ENCODE results near the gene GJB1.
"Not testable (repeated sequence)": the region's sequence is repeated elsewhere in the genome, so short reads cannot be mapped to it uniquely, and the experiment has no call there.

The GJB1 gene

DNA sequence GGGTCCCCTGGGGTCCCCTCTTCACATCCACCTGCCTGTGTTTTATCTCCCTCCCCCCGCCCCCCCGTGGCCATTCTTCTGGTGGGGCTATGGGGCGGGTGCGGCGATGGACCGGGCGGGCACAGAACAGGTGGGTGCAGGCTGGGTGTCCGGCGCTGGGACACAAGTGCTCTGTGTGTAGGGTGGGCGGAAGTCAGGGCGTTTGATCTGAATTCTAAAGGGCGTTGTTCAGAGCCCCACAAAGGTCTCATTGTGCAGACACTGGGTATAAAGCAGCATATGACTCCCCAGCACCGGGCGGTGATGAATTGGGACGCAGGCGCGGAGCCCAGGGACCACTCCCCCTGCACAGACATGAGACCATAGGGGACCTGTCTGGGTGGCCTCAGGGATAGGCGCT, at the start of gene GJB1:
TSS of gene GJB1 (plus strand) at position 296 of the 400 bp plus-strand sequence. CDS start 484 bp downstream, outside the sequence.
- in situ Hi-C loops (cut with MboI; ENCODE audit: low sequenced_read_pairs), result no loop called here

DNA sequence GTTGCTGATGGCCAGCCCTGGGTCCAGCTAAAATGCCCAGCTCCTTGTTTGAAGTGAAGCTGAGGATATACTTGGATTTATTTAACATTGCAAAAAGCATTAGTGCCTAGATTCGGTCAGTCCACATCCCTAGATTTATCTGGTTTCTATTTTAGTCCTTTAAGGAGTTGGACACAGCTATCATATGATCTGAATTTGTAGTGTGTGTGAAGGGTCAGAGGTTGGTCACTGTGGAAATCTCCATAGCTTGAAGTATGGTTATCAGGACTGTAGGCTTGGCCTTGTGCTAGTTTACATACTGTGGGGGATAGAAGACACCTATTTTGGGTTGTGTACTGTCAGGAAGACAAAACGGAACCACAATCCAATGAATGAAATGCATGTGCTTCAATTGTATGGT, 49.6 kb upstream of the GJB1 start:
- in situ Hi-C loops (cut with MboI; ENCODE audit: low sequenced_read_pairs), result no loop called here

DNA sequence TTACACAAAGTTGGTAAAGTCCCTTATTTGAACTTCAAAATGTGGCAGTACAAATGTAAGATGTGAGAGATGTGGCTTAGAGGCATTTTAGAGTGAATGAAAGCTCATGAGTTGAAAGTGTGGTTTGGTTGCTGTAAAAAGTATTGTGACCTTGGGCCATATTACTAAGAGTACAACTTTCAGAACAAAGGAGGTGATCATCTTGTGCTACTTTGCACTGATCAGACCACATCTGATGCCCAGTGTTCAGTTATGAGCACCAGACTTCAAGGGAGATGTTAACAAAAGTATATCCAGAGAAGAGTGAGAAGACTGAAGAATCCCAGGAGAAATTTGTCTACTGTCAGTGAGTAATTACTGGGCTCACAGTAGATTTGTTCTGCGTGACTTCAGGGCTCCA, 48.2 kb upstream of the GJB1 start:
- in situ Hi-C loops (cut with MboI; ENCODE audit: low sequenced_read_pairs), result no loop called here

DNA sequence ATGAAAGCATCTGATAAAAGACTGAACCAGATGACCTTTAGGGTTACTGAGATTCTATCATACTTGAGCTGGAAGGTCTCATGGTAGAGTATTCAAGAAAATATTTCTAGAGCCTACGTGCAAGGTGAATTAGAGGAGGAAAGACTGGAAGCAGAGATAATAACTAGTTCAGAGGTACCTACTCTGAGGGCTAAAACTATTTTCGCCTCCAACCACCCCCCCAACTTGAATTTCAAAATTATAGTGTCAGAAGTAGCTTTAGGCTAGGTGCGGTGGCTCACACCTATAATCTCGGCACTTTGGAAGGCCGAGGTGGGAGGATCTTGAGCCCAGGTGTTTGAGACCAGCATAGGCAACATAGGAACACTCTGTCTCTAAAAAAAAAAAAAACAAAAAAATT, 47.5 kb upstream of the GJB1 start:
- in situ Hi-C loops (cut with MboI; ENCODE audit: low sequenced_read_pairs), result no loop called here

DNA sequence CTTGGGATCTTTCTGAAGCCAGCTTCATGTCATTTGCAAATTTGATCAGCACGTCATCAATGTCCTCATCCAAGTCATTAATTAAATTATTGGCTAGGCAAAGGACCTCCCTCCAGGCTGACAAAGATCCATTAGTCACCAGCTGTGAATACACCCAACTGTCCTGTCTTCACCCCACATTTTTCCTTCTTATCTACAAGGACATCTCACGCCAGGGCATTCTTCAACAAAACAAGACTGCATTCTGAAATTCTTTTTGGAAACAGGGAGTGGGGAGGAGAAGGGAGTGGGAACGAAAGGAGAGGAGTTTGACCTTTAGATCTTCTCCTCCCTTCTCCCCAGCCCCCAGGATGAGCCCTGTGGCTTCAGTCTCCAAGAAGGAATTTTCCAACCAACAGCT, 45.7 kb upstream of the GJB1 start:
- in situ Hi-C loops (cut with MboI; ENCODE audit: low sequenced_read_pairs), result no loop called here

DNA sequence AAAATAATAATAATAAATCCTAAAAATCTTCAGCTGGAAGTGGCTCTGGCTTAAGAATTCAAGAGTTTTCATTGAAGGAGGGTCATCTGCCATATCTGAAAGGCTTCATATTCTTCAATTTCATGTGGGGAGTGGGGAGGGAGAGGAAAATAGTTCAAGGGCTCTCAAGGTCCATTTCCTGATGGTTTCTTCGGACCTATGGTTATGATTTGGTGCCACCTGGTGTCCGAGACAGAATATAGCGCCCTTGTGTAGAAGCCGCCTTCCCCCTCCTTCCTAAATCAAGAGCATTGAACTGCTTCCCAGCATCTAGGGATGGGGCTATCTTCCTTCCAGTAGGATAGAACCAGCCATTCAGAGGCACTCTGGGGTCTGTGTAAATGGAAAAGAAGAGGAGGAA, 44.1 kb upstream of the GJB1 start:
- in situ Hi-C loops (cut with MboI; ENCODE audit: low sequenced_read_pairs), result no loop called here

DNA sequence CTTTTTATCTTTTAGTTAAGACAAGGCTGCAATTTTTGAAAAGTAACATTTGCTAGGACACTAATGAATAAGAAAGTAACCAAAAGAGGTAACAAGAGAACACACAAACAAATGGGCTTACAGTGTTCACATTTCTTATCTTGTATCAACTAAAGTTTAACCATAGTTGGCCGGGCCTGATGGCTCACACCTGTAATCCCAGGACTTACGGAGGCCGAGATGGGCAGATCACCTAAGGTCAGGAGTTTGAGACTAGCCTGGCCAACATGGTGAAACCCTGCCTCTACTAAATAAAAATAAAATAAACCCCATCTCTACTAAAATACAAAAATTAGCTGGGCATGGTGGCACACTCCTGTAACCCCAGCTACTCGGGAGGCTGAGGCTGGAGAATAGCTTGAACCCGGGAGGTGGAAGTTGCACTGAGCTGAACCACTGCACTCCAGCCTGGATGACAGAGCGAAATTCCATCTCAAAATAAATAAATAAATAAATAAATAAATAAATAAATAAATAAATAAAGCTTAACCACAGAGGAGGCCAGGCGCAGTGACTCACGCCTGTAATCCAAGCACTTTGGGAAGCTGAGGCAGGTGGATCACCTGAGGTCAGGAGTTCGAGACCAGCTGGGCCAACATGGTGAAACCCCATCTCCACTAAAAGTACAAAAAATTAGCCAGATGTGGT, 42.3 kb upstream of the GJB1 start:
- in situ Hi-C loops (cut with MboI; ENCODE audit: low sequenced_read_pairs), result not testable (repeated sequence)

DNA sequence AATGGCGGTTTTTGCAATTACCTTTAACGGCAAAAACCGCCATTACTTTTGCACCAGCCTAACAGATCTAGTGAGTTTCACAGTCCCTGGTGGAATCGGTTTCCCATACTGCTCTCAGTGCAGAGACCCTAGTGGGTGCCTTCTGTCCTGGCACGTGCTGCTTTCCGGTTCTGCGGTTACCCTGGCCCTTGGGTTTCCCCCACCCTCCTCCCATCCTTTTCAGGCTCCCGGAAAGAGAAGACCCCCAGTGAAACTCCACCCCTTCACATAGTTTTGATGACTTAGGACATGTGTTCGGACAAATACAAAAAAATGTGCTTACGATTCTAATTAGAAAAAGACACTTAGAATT, 41.5 kb upstream of the GJB1 start:
- in situ Hi-C loops (cut with MboI; ENCODE audit: low sequenced_read_pairs), result no loop called here

DNA sequence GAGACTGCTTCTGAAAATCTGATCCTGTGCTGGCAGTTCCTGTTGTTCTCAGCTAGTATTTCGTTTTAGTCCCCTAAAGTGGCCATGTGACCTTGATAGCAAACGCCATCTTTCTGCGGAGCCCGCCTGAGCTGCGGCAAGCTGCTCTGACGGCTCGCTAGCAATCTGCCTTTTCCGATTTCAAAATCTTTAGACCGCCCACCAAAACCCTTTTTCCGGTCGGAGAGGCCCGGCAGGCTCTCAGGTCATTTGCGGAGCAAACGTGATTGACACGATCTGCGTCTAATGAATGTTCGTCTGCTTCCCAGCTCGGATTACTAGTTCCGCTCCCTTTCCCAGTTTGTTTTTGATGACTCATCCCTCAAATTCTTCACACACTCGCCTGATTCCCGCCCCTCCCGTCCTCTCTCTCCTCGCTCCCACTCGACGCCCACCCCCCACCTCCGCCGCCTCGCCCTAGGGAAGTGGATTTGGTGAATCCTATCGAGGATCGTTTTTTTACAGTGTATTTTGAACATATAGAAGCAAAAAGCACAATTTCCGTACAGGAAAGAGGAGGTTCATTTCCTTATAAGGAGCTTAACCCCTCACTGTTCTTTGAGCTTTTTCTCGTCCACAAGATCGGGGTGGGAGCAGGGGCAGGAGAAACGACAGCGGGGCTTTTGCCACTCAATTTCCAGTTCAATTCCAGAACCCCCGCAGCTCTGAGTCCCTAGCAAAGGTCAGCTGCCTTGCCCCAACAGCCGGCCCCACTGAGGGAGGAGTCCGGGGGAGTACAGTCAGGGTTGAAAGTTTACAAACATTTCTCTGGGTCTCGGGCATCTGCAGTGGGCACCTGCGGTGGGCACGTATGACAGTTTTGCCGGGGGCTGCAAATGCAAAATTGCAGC, 40.9 kb upstream of the GJB1 start:
- in situ Hi-C loops (cut with MboI; ENCODE audit: low sequenced_read_pairs), result no loop called here

DNA sequence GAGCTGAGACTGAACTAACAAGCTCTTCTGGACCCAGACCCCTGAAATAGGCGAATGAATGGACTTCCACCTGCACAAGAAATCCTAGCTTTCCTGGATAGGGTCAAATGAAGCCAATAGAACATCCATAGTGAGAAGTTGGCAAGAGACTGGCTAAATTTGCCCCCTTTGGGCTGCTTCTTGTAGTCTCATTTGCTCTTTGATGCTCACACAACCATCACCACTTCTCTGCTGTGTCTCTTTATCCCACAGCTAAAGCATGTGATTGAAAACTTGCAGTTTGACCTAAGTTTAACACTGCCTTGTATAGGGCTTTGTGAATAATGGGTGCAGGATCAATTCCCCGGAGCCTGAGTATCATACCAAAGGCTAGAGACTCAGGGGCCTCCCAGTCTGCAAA, 40.2 kb upstream of the GJB1 start:
- in situ Hi-C loops (cut with MboI; ENCODE audit: low sequenced_read_pairs), result no loop called here

DNA sequence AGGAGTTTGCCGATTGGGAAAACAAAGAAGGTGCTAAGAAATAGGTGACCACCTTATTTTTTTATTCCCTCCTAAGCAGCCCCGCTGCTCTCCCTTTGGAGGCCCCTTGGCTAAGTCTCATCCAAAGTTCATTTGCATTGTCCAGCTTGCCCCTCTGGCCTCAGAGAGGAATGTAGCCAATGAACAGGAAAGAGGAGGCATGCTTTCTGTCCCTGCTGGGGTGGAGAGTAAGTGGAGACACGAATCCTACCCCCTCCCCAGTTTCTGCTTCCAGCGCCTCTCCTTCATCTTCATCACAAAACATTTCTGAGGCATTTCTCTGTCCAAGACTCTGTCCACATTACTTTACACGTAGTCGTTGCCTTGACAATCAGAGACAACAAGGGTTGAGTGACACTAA, 39.7 kb upstream of the GJB1 start:
- in situ Hi-C loops (cut with MboI; ENCODE audit: low sequenced_read_pairs), result no loop called here

DNA sequence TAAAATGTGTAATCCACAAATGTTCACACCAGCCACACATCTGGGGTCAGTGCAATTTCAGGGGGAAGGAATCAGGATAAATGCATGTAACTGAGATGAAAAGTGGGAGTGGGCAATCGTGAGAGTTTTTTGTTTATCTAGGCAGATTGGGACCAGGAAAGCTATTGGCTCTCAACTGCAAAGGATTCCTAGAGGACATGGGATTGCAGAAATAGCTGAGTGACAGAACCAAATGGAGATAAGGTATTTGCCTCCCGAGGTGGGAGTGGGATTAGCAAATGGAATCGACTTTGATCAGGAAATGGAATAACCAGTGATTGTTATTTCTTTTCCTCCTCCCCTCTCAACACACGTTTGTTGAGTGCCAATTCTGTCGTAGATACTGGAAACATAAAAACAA, 38.9 kb upstream of the GJB1 start:
- in situ Hi-C loops (cut with MboI; ENCODE audit: low sequenced_read_pairs), result no loop called here

DNA sequence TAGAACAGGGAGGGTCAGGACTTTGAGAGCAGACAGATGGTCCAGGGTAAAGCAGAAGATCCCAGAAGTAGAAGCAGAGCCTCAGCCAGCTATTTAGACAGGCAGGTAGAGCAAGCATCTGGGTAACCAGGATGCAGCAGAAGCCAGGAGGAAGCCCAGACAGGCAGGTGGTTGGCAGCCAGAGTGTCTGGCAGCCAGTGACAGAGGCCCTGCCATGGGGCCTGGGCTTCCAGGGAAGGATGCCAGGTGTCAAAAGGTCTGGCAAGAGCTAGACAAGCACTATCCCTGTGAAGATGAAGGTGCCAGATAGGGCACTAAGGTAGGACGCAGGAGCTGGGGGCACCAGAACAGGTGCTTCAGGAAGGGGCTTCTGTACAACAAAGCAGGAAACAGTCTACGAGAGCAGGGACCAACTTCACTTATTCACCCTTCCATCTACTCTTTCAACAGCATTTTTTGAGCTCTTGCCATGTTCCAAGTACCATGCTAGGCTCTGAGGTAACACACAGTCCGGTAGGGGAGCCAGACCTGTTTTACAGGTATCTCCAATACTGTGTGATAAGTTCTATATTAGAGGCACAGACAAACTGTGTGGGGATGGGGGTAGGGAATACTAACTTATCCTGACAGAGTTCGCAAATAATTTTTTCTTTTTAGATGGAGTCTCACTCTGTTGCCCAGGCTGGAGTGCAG, 38.1 kb upstream of the GJB1 start:
- in situ Hi-C loops (cut with MboI; ENCODE audit: low sequenced_read_pairs), result no loop called here

DNA sequence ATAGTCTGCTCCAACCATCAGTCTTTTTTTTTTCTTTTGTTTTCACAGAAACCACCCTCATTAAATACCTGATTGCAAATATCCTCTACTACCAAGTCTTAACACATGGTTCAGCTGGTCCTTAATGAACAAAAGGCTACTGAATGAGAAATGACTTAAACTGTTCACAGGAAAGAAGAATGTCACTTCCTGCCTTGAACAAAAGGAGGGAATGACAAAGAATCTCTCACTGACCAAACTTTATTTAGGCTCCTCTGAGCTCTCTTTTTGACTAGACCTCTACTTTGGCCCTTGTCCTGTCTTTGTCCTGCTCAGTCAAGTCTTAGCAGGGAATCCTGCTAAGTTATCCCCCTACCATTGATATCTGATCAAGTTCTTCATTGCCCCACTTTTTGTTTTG, 31.8 kb upstream of the GJB1 start:
- in situ Hi-C loops (cut with MboI; ENCODE audit: low sequenced_read_pairs), result no loop called here

DNA sequence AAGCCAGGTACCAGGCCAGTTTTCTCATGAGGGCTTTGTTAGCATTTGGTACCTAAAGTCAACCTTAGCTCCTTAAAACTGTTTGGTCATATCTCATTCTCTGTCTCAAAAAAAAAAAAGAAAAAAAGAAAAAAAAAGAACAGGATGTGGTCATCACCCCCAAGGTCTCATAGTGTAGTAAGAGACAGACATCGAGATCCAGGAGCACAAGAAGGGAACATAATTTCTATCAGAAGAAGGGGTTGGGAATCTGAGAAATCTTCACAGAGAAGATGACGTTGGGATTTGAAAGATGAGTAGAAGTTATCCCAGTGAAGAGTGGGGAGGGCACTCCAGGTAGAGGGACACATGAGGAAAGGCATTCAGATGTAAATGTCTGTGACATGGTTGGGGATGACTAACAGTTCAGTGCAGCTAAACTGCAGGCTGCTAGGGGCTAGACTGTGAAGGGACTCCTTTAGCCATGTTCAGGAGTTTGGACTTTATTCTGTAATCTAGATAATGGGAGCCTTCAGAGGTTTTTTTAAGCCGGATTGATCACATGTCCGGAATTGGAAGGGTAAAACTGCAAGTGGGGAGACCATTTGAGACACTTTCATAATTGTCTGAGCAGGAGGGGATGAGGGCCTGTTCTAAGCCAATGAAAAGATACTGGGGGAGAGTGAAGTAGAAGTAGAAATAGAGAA, 26.9 kb upstream of the GJB1 start:
- in situ Hi-C loops (cut with MboI; ENCODE audit: low sequenced_read_pairs), result no loop called here

DNA sequence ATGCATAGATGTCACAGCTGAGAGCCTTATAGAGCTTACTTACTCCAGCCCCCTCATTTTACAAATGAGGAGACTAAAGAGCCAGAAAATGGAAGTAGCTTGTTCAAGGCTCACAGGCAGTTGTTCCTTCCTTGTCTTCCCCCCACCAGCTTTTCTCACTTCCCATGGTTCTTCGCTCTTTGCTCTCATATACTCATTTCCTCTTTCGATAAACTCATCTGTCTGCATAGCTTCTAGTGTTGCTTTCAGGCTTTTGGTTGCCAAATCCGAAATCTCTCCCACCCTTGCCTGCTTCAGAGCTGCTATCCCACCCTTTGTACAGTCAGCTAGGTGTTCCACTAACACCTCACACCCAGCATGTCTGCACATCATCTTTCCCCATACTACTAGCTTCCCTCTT, 25.0 kb upstream of the GJB1 start:
- in situ Hi-C loops (cut with MboI; ENCODE audit: low sequenced_read_pairs), result no loop called here

DNA sequence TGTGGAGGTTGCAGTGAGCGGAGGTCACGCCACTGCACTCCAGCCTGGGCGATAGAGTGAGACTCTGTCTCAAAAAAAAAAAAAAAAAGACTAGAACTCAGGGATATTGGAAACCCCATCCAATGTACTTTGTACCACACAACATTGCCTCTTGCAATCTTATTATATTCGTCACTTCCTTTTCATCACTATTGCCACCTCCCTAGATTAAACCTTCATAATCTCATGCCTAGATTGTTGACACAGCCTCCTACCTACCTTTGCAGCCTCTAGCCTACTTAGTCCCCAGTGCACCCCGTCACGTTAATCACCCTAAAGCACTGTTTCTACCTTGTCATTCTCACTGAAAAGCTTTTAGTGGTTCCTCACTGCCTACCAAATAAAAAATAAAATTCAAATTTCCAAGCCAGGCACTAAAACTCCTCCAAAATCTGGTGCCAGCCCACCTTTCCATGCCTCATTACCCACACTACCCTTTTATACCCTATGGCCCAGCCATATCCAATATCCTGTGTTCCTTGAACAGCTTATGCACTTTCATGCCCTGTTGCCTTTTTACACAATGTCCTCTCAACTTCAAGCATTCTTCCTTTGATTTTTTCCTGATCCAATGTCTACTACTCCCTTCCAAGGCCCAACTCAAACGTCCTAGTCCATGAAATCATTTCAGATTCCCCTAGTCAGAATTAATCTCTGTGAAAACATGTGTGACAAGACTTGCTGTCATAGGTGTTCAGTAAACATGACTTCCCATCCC, 23.6 kb upstream of the GJB1 start:
- in situ Hi-C loops (cut with MboI; ENCODE audit: low sequenced_read_pairs), result no loop called here

DNA sequence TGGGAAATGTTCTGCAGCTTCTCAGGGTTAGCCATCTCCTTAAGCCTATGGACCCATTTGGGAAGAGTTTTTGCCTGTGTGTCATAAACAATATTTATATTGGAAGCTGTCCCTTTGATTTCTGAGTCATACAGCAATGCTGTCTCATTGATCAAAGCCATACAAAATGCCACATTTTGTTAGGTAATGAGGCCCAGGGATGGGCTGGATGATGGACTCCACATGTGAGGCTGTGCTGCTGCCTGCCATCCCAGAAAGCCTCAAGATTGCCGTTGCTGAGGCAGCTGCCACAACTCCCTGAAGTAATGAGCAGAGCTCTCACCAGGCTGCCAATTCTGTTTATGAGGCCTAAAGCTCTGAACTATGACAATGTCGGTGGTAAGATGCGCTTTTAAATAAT, 12.2 kb upstream of the GJB1 start:
- in situ Hi-C loops (cut with MboI; ENCODE audit: low sequenced_read_pairs), result no loop called here

DNA sequence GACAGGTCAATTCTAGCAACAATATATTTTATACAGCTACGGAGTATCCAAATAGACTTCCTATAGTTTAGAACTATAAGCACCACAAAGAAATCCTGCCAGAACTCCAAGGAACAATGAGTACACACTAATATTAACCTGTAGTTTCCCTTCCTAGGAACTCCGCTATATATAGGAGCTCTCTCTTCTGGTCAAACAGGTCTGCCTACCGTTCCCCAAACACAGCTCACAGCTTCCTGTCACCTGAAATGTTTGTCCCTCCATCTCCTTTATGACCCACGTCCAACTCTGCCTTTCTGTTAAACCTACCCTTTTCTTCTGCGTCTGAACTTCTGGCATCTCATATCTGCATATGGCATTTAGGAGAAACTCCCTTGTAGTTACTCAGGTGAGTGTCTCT, 10.5 kb upstream of the GJB1 start:
- in situ Hi-C loops (cut with MboI; ENCODE audit: low sequenced_read_pairs), result no loop called here

DNA sequence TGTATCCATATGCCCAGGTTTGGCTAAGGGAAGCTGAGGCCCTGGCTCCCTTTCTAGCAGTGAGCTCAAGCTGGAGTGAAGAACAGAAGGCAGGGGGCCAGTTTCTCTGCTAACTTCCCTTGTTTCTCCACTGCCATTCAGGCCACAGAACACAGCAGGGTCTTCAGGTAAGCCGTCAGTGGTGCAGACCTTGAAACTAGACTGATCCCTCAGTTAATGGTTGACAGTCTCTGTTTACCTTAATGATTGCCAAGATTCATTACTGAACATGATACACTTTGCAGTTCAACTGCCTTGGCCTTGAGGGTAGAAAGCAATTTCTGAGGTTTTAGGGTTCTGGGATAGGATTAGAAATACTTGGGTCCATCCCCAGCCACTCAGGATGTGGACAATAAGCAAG, 8.9 kb upstream of the GJB1 start:
- in situ Hi-C loops (cut with MboI; ENCODE audit: low sequenced_read_pairs), result no loop called here
